ENCODE measurements around the gene GABRA4.

Gene GABRA4

DNA sequence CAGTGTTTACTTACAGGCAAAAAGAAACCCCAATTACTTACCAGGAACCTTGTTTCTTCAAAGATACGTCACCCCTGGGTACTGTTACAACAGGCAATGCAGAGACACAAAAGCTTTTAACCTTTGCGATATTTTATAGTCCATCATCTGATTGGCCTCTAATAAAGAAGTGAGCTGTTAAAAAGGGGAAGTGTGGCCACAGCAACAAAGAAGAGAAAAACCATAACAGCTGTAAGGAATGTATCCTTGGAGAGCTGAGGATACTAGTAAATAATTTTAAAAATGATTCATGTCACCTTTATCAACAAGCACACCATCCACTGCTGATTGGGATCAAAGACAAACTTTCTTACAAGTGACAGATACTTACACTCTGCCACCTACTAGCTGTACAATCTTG, 14.1 kb downstream of the GABRA4 start:
- no peak for DNase-seq

DNA sequence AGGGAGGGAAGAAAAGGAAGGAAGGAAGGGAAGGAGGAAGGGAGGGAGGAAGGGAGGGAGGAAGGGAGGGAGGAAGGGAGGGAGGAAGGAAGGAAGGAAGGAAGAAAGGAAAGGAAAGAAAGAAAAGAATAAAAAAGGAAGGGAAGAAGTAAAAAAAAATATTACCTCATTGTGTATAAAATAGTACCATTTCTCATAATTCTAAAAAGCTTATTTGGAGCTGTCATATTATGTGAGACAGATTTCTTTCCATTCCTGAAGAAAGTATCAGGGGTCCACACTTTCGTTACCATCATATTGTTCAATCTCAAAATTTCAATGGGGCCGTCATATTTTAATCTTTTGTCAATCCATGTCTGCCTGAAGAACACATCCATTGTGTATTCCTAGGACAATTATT, 16.1 kb downstream of the GABRA4 start:
- no peak for DNase-seq

DNA sequence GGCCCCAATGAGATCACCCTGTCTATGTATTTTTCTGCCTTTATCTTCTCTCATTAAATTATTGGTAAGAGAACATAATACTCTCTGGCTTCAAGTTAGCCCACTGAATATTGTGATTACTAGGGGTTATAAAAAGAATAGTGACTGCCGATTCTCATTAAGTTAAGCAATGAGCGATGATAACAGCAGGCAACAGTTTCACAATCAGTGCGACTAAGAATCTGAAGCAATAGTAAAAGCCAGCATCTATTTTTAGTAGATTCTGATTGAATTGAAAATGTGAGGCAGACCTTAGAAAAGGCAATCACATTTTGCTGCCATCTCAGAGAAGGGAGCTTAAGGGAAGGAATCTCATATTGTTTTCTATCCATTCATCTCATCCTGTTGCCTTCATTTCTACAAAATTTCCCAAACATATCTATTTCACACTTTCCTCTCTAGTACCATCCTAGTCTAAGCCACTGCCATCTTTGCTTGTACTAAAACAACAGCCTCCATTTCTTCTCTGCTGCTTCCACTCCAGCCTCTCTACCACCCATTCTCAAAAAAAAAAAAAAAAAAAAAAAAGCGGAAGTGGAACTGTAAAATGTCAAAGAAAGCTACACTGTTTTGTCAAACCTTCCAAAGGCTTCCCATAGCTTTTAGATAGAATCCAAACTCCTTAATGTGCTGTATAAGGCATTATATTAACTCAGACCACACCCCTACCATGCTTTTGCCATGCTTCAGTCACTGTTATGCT, 17.4 kb downstream of the GABRA4 start:
- DNase-seq, result no peak

DNA sequence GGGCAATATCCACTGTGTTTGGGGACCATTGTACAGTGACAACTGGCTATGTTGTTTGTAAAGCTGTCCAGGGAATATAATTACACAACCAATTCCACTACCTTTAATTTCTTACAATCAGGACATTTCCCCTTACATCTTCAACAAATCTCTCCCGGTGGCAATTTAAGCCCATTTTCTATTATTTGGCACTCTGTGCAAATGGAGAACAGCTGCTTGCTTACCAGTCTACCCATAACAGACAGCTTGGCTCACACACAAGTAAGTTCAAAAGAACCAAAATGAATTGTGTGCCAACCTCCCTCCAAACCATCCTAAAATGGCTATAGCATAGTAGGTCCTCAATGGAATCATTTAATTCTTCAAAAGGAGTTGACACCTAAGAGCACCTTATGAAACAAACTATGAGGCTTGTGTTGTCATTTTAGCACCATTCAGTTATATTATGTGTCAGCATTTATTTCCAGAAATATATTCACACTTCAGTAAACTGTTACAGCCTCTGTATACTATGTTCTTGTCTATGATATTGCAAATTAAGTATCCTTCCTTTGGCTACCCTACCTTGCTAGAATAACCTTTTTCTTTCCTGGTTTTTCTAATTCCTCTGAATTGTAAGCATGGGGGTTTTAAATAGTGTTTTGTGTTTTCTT, 18.4 kb downstream of the GABRA4 start:
- no peak for DNase-seq

DNA sequence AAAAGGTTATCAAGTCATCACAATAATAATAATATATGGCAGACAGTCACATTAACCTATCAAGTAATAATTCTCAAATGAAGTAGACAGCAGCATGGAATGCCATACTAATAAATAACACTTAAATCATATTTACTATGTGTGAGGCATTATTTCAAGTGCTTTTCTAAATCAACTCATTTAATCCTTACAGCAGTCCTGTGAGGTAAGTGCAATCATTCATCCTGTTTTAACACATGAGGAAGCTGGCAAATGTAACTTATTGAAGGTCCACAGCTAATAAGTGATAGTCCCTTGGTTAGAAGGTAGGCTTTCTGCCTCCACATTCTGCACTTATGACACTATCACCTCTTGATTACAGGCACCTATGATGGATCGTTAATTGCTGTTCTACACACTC, 24.5 kb downstream of the GABRA4 start:
- no peak for DNase-seq

DNA sequence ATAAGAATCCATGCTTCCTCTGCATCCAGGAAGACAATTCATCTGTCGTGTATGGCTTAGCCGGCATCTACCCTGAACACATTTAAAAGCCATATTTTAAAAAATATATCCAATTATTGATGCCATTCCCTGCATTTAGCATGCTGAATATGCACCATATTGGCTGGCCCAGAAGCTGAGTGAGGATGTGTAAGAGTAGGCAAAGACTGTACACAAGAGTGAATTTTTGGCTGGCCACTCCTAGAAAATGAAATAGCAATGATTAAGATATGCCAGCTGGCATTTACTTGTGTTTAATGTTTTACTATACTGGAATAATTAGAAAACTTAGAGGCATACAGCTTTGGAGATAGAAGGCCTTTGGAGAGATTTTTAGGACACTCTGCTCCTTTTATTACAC, 25.8 kb downstream of the GABRA4 start:
- no peak for DNase-seq

DNA sequence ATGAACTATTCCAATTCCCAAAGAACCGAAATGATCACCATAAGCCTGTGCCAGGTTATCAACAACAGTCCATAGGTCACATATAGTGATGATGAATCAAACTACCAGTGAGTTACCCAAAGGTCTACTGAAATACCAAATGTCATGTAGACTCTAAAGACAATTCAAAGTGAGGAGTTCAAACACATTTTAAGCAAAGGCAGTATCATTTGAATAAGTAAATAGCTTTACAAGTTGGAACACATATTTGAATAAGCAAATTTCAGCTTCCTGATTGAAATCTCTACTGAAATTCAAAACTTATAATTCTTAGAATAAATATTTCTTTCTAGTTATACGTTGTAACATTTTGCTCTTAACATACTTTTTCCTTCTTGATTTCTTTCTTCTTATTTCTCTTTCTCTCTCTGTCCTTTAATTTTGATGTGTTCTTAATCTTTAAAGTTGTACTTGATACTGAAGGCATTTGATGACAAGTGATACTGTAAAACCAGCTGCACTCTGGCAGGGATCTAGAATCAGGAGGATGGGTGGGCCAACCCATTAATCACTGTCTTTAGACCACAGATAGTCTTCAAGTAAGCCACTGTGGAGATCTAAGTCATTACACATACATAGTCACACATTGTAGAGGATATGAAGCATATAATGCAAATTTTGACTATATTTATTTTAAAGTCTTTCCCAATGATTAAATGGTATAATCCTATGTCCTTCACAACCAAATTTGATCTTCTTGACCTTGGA, 34.5 kb downstream of the GABRA4 start:
- DNase-seq, result no peak

DNA sequence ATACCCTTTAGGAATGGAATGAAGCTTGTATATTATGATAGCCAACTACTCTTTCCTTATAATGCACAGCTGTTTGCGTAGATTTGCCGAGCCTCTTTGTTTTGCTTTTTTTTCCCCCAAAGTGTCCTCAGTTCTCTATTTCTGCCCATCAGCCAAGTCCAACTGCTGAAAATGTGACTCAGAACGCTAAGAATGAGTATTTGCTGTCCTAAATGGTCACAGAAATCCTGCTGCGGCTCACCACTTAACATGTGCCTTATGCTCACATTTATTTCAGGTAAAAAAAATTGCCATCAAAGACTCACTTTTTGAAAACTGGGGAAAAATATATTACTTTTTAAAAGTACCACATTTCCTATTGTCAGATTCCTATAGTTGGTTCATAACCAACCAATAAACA, 36.9 kb downstream of the GABRA4 start:
- DNase-seq, result no peak

DNA sequence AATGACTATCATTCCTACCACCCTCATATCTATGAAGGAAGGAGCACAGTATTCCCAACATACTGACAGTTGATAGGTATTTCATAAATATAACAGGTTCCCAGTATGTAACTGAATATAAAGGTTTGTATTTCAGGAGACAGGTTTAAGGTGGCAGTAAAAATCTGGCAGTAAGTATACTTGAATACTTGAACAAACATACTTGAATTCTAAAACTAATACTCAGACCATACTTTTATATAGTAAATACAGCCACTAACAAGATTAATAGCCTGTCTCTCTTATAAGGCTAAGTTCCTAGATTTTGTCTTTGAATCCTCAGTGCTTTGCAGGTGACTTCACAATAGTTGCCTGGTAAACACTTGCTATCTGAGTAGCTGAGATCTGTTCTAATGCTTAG, 37.8 kb downstream of the GABRA4 start:
- DNase-seq, result no peak

DNA sequence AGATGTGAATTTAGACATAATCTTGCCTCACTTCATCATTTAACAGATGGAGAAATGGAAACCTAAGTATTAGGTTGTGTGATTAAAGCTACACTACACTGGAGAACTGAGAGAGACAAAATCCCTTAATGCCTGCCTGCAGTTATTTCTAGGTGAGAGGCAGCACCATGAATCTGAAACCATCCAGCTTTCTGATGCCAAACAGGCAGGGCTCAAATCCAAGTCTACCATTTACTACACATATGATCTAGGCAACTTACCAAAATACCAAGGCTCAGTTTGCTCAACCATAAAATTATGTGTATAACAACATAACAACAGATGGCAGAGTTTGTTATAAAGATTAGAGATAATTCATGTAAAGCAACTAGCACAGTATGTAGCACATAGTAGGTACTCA, 38.7 kb downstream of the GABRA4 start:
- DNase-seq, result no peak

DNA sequence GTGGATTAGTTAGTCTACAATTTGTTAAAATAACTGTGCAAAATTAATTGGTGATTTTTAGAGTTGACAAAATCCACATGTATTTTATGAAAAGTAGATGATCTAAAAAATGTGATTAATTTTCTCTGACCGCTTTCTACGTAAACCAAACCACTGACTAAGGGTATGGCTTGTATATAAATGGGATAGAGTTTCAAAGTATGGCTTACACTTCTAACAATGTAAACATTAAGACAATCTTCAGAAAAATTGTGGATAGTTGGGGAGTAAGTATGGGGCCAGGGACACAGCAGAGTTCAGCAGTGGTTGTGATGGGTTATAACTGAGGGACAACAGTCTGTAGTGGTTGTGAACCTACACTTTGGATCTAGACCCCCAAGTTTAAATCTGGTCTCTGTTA, 39.8 kb downstream of the GABRA4 start:
- no peak for DNase-seq

DNA sequence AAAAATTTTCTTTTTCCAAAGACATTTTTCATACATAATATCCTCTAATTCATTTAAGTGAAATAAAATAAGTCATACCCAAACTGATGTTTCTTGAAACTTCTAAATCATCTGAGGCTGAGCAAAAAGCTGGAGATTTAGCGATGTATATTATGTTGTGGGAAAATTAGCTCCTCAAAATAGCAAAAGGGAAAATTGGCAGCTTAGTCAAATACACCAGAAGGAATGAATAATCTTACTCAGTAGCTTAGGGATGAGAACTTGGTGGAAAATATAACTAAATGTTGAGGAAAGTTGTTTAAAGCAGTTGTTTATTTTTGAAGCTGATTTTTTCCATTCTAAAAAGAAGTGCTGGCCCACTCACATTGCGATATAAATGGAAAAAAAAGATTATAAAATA, 40.9 kb downstream of the GABRA4 start:
- no peak for DNase-seq

DNA sequence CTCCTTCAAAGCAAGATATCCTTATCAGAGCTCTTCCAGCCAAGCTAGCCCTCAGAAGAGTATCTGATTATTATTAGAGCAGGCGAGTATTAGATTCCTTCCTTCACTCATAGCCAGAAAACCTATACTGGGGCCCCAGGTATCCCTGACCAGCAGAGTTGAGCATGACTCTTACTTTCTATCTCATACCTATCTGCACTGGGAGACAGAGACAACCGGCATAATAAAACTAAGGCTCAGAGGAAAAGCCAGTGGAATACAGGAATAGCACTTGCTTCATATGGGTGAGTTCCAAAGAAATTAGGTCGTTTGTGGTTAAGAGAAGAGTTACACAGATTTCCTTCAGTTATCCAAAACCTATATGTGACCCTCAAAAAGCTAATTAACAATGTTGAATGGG, 42.6 kb downstream of the GABRA4 start:
- no peak for DNase-seq

DNA sequence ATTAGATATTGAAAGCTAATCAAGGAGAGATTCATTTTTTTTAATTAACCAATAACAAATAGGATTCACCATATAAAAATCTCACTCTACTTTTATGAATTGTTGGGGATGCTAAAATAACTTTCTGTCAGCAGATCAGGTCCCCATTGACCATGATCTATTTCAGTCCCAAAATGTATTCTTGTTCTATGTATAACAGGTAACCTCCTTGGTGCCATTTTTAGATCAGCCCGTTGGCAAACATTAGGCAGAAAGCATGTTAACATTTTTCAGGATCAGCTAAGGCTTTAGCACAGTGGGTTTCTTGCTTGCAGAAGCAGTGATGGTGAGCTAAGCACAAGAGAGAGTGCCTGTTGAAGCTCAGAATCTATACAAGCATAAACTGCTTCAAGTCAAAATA, 43.6 kb downstream of the GABRA4 start:
- no peak for DNase-seq

DNA sequence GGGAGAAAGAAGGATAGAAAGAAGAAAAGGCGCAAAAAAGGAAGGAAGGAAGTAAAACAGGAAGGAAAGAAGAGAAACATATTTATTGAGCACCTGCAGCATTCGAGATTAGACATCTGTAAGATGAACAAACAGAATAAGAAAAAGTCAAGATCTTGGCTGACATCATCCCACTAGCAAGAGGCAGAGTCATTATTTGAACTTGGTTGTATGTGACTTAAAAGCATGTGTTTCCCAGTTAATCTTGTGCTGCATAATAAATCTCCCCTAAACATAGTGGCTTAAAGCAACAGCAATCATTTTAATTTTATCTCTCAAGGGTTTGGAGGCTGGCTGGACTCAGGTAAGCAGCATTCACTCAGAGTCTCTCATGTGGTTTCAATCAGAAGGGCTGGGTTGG, 45.8 kb downstream of the GABRA4 start:
- no peak for DNase-seq

DNA sequence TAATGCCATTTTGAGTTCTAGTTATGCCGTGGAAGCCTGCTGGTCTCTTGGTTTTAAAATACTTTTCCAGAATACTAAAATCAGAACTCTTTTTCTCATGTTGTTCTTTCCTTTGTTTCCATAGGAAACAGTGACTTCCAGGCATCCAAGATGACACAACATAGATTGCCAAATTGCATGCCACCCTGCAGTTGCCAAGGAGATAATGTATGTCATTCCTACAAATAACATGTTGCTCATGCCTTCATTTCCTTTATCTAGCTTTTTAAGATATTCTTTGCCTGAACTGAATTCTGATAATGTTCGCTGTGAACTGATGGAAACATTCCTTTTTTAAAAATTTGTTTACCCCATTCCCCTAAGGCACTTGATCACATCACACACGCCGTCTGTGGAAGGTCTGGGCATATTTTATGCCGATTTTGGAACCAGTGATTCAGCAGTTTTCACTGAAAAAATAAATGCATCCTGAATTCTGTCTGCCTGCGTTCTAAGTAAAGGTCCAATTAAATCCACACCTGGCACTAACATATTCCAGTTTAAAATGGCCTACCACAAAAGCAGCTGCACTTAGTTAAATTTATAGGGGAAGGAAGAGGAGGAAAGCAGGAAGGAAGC, 46.4 kb downstream of the GABRA4 start:
- DNase-seq, result no peak

DNA sequence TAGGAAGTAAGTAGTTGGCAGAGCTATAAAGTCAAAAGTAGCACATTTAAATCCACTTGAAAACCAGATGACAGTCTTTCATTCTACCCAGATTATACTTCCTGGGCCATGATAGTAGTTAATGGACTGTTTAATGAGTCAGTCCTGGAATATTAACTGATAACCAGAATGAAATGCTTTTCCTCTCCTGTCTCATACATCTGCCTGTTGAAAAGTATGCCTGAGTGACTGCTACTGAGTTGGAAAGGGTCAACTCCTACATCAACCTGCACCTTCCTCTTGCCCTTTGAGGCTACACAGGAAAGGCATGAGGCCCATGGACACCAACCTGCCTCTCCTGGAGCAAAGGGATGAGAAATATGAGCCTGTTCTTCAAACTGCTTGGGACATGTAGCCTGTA, 48.3 kb downstream of the GABRA4 start:
- DNase-seq, result no peak

DNA sequence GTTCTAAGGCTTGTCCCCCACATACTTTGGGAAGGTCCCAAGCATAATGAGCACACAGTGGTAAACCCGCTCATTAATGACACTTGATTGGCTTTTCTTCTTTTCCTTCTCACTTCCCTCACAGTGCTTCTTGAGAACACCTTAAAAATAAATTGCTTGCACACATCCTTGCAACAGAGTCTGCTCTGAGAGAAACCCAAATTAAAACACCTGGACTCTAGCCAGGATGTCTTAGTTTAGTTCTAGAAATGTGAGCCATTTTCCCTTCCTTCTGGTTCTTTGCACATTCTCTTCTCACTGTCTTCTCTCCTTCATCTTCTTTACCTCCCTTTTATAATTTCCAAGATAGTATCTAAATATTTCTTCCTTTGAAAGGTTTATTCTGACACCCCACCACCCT, 49.0 kb downstream of the GABRA4 start:
- DNase-seq, result no peak

DNA sequence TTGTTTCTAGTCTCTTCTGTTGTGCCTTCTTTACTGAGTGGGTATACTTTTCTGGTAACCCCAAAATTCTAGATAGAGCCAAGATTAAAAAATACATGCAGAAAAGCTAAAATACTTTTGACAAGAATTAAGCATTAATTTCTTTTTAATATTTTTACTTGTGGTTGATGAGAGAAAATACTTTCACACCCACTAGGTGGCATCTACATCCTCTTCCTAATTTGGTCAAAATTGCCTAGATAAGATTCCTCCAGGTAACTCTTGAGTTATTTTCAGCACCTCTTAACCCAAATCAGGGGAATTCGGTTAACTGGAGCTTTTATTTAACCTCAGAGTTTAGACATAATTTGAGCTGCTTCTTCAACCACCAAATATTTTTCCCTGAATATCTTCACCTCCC, 55.9 kb downstream of the GABRA4 start:
- DNase-seq, result no peak

DNA sequence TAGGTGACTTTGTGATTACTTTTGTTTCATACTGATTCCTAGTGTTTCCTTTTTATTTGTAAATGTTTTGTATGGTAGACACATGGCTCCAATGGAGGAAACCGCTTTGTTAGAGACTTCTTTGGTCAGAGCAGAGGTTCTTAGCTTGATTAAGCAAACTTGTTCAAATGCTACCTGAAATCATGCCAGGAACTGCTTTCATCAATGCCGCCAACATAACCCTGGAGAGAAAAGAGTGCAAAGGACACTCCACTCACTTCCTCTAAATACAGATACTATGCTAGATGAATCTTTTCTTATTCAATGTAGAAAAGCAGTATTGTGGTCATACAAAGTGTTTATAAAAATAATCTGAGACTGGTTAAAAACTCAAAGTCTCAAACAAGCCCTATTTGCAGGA, 58.7 kb downstream of the GABRA4 start:
- DNase-seq, result no peak

DNA sequence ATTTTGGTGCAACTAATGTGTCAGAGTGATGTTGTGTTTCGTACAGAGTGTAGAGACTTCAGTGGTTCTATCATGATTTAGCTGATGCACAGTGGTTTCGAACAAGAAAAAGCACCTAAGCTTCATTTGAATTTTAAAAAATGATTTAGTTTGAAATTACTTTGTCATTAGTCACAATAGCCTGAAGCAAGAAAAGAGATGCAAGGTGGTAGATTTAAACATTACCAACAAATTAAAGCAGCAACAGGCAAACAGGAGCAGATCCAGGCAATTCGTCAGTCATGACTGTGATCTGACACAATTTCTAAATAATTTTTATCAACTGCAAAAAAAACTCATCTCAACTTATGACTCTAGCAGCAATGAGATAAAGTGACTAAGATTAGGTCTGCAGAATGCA, 59.7 kb downstream of the GABRA4 start:
- DNase-seq, result no peak

DNA sequence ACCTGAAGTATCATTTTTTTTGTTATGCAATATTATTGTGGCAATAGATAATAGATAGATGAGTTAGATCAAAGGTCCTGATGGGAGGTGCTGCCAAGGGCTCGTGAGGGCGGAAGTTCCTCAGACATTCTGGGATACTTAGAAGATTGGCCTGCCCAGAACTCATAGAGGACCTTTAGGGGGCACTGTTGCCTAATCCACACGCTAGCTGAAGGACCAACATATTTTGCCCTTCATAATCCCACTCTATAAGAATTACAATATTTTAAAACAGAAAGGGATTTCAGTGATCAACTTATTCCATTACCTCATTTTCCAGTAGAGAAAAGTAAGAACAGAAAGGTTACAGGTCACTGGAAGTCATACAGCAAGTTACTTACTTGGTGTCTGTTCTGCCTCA, 61.4 kb downstream of the GABRA4 start:
- DNase-seq, result no peak

DNA sequence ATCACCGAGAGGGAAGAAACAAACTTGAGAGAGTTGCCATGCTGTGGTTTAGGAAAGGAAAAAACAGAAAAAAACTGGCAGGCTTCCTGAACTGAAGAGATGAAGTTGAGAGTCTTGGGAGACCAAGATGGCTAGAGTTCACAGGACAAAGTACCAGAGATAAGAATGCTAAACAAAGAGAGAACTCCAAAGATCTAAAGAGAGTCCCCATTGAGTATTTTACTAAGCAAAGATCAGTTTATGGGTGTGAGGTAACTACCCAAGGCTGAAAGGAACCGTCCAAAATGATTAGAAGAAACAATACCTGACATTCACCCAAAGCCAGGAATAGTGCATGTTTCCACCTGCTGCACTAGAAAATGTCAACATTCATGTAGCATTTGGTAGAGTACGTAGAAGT, 62.5 kb downstream of the GABRA4 start:
- no peak for DNase-seq
